DMS 273 (cell line): ENCODE data around the gene EFCAB6.

Source experiments
- DNase-seq: peaks from one replicate; lab custom pipeline; 2025; ENCODE audit not compliant: unreplicated experiment; lab: John Stamatoyannopoulos, UW

Gene EFCAB6

DNA sequence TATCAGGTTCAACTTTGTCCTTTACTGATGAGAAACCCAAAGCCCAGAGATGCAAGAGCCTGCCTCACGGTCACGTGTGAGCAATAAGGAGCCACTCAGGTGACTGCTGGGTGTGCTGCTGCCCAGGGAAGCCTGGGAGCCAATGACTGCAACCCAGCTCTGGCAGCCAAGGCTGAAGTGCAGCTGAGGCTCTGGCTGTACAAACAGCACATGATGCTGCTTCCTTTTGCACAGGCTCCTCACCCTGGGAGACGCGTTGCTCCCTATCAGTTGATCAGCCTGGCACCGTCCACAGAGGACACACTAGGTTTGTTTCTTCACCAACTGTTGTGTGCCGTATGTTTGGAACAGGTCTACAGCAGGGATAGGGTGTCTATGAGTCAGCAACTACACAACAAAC lies 168.7 kb downstream of the EFCAB6 start:
- DNase-seq, result no peak

DNA sequence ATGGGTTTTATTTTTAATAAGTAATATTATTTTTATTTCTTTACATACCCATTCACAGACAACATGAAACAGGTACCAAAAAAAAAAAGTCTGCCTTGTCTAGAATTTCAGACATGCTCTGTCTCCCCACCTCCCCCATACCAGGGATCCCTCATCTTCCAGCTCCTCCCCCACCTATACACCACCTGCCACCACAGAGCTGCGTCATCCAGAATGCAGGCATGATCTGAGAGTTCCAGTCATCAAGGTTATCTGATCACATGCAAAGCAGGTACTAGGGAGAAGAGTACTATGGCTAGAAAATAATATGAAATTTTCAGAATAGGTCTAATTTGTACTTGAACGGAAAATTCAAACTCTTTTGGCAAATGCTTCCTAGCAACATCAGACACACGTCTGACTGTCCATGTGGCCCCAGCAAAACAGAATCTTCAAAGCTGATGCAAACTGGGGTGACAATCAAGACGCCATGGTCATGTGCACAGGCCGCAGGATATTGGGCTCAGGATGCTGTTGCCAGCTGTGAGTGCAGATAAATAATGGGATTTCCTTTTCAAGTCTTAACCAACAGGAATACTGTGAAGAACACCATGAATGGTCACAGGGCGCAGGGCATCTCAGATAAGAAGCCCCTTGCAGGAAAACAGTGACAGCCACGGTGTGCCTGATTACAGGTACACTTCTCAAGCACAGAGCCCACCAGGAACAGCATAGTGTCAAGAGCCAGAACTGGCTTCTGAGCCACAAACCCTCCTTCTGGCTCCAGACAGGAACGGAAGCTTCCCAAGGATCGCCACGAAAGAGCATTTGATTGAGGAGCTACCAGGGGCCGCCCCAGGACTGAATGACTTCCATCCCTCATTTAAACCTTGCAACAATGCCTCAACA lies 169.5 kb downstream of the EFCAB6 start:
- no peak for DNase-seq

DNA sequence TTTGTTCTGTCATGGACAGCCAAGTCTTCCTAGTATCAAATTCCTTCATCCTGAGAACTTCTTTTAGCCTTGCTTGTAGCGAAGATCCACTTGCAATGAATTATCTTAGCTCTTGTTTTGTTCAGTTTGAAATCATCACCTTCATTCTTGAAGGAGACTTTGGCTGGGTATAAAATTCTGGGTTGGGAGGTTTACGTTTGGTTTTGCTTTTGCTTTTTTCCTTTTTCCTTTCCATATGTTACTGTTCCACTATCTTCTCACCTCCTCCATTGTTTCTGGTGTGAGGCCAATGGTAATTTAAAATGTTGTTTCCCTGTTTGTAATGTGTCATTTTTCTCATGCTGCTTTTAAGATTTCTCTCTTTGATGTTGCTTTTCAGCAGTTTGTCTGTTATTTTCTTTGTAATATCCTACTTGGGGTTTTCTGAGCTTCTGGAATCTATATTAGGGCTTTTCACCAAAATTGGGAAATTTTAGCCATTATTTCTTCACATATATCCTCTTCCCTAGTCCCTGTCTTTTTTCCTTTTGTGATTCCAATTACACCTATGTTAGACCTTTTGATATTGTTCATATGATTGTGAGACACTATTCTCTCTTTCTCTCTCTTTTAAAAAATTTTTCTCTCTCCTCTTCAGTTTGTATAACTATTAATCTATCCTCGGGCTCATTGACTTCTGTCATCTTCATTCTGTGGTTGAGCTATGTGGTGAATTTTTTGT lies 172.7 kb downstream of the EFCAB6 start:
- DNase-seq, result no peak

DNA sequence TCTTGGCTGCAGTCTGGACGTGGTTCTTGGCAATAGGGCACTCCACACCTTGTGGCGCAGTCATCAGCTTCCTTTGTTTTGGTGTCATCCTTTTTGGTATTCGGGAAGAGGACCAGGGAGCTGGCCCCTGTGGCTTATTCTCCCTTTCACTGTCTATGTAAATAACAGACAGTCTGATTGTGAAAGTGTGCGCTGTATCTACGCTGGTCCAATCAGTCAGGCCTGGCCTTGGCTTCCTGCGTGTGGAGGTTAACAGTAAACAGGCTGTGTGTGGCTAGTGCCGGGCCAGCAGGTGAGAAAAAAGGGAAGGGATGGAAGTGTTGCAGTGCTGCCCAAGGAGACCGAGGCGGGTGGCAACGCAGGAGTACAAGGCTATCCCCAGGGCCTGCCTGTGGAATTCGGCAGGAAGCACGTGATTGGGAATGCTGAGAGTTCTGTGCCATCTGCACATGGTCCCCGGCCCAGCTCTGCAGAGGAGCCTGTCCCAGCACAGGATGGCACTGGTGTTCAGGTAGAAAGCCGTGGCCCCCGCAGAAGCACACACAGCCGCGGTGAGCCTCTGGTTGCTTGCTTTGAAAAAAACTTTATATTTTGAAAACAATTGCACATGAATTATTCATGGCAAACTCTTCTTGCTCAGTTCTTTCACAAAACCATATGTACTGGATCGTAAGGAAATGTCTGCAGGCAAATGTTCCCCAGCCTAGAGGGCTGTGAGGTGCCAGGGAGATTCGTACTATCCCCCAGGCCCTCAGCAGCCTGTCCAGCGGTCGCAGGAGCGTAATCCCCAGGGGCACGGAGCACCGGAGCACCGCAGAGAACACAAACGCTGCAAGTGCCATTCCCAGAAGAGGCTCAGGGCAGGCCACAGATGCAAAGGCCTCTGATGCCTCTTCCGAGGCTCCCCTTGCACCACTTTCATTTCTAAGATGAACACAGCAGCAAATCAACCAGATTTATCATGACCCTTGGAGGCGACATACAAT lies 174.5 kb downstream of the EFCAB6 start:
- DNase-seq, result no peak

DNA sequence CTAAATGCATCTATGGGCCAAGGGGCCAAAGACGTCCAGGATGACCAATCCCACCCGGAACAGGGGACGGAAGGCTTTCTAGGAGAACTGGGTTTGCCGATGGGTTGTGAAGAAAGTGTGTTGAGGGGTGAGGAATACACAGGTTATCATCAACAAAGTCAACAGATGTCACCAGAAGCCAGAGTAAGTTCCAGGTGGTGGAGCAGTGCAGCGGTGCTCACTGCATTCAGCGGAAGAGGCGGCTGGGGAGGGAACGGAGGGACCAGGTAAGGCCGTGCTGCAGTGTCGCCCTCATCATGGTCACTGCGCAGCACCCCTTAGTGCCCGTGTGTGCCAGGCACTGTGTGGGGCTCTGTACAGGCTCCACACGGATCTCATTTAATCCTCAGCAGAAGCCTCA lies 176.0 kb downstream of the EFCAB6 start:
- no peak for DNase-seq

DNA sequence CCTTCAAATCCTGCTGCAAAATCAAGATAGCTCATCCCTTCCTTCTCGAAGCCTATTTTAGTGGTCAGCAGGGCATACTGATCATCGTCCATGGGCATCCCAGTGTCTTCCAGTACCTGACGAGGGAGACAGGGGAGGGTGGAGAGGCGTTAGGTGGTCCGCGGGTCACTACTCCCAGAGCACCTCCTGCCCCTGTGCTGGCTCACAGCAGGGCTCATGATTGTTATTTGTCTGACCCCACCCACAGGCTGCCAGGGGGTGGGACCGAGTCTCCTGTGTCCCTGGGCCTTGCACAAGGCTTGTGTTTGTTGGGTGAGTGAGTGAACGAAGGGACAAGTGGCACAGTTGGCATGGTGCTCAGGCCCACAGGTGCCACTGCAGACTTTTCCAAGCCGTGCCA lies 177.0 kb downstream of the EFCAB6 start:
- DNase-seq, result no peak

DNA sequence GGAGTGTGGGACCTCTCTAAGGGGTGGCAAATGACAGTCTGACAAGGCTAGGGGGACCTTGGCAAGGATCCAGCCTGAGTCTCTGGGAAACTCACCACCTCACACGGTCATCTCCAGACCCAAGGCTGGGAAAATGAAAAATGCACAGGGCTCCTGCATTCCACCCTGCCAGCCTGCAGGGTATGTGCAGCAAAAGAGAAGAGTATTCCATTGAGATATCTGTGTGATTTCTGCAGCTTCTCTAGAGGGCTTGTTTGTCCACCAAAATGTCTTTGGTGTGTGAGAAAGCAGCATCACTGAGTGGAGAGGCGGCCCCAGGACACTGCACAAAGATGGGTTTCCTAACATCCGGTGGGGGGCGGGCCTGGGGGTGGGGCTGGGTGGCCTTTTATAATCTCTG lies 177.8 kb downstream of the EFCAB6 start:
- DNase-seq, result no peak

DNA sequence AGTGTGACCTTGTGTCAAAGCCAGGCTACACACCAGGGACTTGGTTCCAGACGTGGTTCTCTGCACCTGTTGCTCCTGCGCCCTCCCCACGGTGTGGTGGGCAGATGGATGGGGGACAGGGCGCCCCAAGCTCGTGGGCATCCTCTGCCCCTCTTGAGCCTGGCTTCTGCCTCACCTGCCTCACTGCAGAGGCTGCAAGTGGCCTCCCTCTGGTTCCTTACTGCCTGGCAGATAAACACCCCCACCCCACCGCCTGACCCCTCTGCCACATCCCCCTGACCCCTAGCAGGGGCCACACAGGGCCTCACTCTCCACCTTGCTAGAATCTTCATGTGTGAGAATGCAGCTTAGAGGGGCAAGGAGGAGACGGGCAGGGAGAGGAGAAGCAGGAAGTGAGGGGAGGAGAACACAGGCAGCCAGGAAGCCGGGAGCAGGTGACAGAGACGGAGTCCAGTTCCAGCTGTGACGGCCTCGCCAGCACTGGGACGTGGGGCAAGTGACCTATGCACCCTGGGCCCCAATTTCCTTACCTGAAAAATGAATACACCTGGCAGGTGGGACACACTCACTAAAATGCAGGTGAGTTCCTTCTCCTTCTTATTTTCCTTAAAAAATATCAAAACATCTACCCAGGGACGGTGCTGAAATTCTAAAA lies 178.3 kb downstream of the EFCAB6 start:
- DNase-seq, result no peak

DNA sequence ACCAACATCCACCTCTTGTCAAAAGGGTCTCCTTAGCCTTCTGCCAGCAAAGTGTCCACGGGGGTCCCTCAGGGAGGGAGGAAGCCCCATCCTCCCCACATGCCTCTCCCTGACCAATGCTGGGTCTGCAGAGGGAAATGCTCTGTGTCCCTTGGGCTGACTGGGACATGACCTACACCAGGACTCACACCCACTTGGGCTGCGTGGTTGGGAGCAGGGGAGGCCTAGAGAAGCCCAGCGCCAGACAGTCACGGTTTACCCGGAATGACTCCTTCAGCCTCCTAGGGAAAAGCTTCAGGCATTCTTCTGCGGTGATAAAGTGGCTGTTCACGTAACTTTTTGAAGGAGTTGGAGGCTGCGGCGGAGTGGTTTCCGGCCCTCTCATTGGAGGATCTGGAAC lies 180.3 kb downstream of the EFCAB6 start:
- DNase-seq, result no peak

DNA sequence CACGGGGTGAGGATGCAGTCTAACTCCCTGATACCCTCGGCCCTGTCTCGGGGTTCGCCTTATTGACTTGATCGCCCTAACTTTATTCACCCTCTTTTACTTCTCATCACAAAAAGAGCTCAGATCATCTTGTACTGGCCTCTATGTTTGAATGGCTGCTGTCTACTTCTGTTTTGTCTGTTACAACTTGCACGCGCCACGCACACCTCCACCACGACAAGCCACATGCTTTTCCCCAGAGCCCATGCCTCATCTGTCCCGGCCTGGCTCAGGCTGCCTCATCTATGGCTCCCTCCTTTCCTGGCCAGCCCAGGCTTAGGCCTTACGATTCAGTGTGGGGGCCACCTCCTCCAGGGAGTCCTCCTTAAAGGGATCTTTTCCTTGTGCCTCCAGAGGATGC lies 180.9 kb downstream of the EFCAB6 start:
- DNase-seq, result no peak

DNA sequence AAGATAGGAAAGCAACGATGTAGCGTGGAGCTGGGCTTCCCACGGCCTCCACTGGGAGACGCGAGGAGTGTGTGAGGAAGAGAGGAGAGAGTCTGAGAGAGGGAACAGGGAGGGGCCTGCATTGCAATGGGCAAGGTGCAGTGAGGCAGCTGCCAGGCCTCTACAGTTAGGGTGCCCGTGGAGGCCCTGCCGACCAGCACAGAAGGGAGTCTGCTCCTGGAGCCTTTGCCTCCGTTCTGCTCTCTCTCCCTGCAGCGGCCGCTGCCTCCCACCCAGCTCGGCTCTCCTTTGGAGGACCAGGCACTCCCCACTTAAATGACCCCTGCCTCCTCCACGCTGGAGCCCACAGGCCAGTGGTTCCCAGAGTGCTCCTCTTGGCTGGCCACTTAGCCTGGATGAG lies 181.7 kb downstream of the EFCAB6 start:
- no peak for DNase-seq

DNA sequence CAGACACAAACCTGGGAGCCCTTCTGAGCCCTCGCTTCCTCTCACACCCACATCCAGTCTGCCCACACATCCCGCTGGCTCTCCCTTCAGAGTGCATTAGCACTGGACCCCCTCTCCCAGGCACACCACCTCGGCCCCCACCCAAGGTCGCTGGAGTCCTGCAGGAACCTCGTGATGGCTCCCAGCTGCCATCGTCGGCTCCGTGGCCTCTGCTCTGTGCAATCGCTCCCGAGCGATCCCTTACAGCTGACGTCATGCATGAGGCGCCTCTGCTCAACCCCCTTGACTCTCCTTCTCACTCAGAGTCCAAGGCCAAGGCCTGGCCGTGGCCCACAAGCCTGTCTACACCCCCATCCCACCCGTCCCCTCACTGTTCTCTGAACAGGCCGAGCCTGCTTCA lies 183.9 kb downstream of the EFCAB6 start:
- DNase-seq, result no peak

DNA sequence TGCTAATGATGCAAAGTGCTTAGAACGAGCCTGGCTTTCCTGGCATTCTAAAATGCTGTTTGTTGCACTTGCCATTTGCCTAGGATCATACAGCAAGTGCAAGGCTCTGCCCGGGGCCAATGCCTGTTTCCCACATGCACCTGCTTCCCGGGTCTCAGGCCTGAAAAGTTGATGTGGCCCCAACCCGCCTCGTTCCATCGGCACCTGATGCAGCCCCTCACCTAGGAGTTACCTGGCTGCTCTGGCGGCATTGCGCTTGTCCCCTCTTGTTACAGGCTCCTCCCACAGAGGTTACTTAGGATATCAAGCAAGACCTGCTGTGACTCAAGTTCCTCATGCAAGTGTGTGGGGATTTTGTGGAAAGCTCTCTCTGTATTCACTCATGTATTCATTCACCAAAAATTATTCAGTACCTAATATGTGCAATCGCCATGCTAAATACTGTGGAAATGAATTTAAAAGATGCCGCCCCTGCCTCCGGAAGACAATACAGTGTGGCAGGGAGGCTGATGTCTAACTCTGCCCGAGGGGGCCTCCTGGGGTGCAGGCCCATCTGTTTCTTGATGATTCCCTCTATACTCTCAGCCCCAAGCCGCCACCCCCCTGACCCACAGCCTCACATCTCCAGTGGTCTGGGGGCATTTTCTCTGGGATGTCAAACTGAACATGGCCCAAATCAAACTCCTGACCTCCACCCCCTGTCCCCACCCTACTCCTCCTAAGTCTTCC lies 184.5 kb downstream of the EFCAB6 start:
- DNase-seq, result no peak

DNA sequence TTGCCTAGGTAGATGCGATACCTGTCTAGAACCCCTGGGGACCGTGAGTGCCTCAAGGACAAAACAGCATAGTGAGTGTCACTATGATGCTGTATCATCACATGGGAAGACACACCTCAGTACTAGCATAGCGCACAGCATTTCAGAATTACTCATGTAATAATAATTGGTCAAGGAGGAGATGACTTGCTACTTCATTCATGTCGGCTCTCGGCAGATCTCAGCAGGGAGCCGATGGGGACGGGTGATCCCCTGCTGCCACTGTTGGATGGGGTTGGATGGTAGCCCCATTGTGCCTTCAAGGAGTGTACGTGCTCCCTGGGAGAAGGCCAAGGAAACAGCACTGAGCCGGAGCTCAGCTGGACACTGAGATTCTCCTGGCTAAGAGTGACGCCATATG lies 186.9 kb downstream of the EFCAB6 start:
- no peak for DNase-seq

DNA sequence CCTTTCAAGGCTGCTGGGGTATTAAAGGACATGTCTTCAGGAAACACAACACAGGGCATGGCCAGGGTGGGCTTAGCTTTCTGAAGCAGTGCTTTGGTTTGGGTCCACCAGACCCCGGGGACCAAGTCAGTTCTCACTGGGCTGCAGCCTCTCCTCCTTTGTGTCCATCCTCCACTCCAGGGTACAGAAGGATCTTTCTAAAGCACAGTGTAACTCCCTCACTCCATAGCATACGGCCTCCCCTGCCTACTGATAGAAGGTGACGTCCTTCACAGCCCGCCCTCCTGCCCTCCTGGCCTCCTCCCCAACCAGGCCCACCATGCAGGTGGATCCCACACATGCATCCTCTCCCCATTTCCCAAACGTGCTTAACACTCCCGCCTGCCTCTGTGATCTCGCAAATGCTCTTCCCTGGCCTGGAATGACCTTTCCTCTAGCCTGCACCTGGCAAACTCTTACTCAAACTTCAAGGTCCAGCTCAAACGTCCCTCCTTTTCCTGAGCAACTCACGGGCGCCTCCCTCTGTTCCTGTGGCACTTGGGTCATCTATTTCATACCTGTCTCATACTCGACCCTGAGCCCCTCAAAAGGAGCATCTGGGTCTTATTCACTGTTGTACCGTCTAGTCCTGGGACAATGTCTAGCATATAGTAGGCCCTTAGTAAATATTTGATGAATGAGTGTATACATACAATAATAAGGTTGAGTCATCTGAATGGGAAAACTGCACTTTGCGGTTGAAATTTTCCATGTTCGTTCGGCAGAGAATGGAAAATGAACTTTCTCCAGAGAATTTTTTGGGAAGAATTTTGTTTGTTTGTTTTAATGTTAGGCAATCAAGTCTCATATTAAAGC lies 187.7 kb downstream of the EFCAB6 start:
- no peak for DNase-seq

DNA sequence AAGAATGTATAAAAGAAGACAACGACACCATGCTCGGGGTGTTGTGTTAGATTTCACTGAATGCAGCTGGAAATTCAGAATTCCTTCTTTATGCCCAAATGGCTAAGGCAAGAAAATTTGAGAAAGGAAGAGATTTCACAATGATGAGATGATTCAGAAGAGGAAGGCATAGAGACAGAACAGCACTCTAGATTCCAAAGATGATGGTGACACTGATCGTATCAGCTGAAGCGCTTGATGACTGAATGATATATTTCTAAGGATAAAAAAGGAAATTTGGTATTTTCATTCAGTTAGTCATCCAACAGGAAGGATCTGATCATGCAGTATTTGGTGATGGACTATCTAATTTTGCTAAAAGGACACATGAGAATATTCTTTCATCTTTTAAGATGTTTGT lies 189.2 kb downstream of the EFCAB6 start:
- no peak for DNase-seq

DNA sequence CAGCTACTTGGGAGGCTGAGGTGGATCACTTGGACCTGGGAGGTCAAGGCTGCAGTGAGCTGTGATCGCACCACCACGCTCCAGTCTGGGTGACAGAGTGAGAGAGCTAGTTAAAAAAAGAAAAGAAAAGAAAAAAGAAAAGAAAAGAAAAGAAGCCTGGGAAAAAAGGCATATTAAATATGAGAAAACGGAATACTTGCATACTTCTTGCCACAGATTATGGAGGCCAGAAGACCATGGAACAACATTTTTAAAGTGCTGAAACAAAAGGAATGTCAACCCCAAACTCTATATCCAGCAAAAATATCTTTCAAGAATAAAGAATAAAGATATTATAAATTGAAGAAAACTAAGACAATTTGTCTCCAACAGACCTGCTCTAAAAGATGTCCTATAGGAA lies 191.9 kb downstream of the EFCAB6 start:
- DNase-seq, result no peak

DNA sequence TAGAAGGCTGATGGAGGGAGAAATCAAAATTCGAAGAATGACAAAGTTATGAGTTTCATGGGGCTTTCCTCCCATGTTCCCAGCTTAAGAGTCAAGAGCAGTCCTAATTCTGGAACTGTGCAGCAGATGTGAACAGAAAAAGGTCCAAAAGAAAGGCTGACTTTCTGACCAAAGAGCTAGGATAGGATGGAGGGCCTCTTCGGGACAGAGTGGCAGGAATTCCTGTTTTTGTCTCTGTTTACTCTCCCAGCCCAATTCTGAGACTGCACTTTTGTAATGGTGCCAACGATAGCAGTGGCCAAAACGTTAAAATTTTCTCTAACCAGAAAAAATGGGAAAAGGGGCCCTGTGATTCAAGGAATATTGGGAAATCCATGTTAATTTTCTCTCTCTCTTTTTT lies 193.6 kb downstream of the EFCAB6 start:
- DNase-seq, result no peak

DNA sequence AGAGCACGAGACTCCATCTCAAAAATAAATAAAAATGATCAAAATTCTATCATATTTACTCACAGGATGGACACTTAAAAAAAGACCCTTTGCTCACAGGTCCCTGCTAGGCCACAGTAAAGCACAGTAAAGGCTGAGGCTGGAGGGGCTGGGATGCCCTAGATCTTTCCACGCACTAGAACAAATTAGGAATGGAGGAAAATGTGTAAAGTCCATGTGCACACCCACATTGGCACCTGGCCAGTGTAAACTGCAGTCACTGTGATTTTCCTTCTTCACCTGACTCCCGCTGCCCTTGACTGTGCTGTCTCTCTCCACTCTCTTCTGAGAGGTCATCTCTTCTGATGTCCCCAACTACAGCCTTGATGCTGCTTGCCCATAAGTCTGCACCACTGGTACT lies 195.5 kb downstream of the EFCAB6 start:
- DNase-seq, result no peak
